Type B pancreatic cell (in vitro differentiated cells): ENCODE measurements around the gene LRRC36. TPM values are rescaled to one million over a fixed set of nuclear protein-coding genes. Genes with fewer than 3 reads are reported as not detected.

Experiments
- DNase-seq: peaks from one replicate; pipeline ENCODE4 v3.0.0; 2021; ENCODE audit warnings: mixed read lengths; ENCODE audit not compliant: unreplicated experiment; ENCODE audit errors: extremely low spot score
- H3K27ac Mint-ChIP-seq: 2 replicates; pipeline ENCODE4 v1.8.0; 2021; ENCODE audit warnings: mild to moderate bottlenecking, mixed read lengths
- H3K27me3 Mint-ChIP-seq: 2 replicates; pipeline ENCODE4 v1.8.0; 2021; ENCODE audit warnings: mixed read lengths
- H3K36me3 Mint-ChIP-seq: 2 replicates; pipeline ENCODE4 v1.8.0; 2021; ENCODE audit warnings: mixed read lengths
- H3K4me1 Mint-ChIP-seq: one replicate; pipeline ENCODE4 v1.8.0; 2021; ENCODE audit warnings: mixed read lengths; ENCODE audit not compliant: unreplicated experiment
- H3K4me3 Mint-ChIP-seq: 2 replicates; pipeline ENCODE4 v1.8.0; 2021; ENCODE audit warnings: mild to moderate bottlenecking, mixed read lengths
- H3K9me3 Mint-ChIP-seq: 2 replicates; pipeline ENCODE4 v1.8.0; 2021; ENCODE audit warnings: mixed read lengths
- CTCF ChIP-seq: fragments of 200-600 bp; sonication (generic); conservative IDR thresholded peaks from 2 replicates; pipeline ENCODE4 v1.5.0; 2021; ENCODE audit warnings: antibody characterized with exemption, mild to moderate bottlenecking
- total RNA-seq: library from RNA; stranded (reverse); gene quantifications from 2 replicates; pipeline ENCODE4 v1.2.1, GENCODE V29; 2021; ENCODE audit warnings: low replicate concordance

Gene LRRC36
- total RNA-seq, 1 donor from 2014 or later, result 1.1 TPM

GRCh38 chr16:67279296-67280089 is 47.1 kb upstream of the LRRC36 start, which contains the start of gene PLEKHG4:
PLEKHG4 (plus strand) TSS chr16:67279532; CDS start chr16:67280045, 513 bp downstream.
- Mint-ChIP-seq H3K9me3 (no peaks in the 10 kb centered on the region), H3K4me3 (peak within 1 kb of the TSS; percentile 78), H3K4me1 (no peaks in the 10 kb centered on the region), H3K36me3 (no peaks in the 10 kb centered on the region), H3K27me3 (peaks cover 5% of the 10 kb centered on the region), H3K27ac (no peak within 1 kb of the TSS)
- peak; percentile 82 for TF ChIP-seq CTCF
- peak; percentile 77 for DNase-seq

GRCh38 chr16:67280090-67281015 is 46.3 kb upstream of the LRRC36 start:
- no peaks in the 10 kb centered on the region for H3K9me3 Mint-ChIP-seq

GRCh38 chr16:67281536-67282446 is 44.8 kb upstream of the LRRC36 start:
- no peak for DNase-seq
- H3K27me3 Mint-ChIP-seq, result peaks cover 5% of the 10 kb centered on the region
- no peaks in the 10 kb centered on the region for H3K4me1 Mint-ChIP-seq
- no peaks in the 10 kb centered on the region for H3K9me3 Mint-ChIP-seq
- no peaks in the 10 kb centered on the region for H3K36me3 Mint-ChIP-seq
- TF ChIP-seq CTCF, result no peak
- H3K4me3 Mint-ChIP-seq, result no peak overlapping the region
- no peak overlapping the region for H3K27ac Mint-ChIP-seq

More at GRCh38 chr16:67280090-67281015, 46.3 kb upstream of the LRRC36 start:
- Mint-ChIP-seq H3K4me1 (no peaks in the 10 kb centered on the region), H3K36me3 (no peaks in the 10 kb centered on the region), H3K27me3 (peaks cover 5% of the 10 kb centered on the region), H3K4me3 (no peak overlapping the region), H3K27ac (no peak overlapping the region)
- DNase-seq, result no peak
- no peak for TF ChIP-seq CTCF

GRCh38 chr16:67282447-67282805 is 44.2 kb upstream of the LRRC36 start:
- H3K9me3 Mint-ChIP-seq, result no peaks in the 10 kb centered on the region

More at GRCh38 chr16:67282447-67282805, 44.2 kb upstream of the LRRC36 start:
- Mint-ChIP-seq H3K27me3 (peaks cover 5% of the 10 kb centered on the region), H3K4me1 (no peaks in the 10 kb centered on the region), H3K36me3 (no peaks in the 10 kb centered on the region), H3K4me3 (no peak overlapping the region), H3K27ac (no peak overlapping the region)
- DNase-seq, result no peak
- TF ChIP-seq CTCF, result no peak
